ENCODE measurements around the gene SLC6A11. TPM values are rescaled to one million over a fixed set of nuclear protein-coding genes. Genes with fewer than 3 reads are reported as not detected.

The SLC6A11 gene
- polyA plus RNA-seq, 2 of the 4 experiments (the other 2 are of a cell fraction): 0.03 TPM

DNA sequence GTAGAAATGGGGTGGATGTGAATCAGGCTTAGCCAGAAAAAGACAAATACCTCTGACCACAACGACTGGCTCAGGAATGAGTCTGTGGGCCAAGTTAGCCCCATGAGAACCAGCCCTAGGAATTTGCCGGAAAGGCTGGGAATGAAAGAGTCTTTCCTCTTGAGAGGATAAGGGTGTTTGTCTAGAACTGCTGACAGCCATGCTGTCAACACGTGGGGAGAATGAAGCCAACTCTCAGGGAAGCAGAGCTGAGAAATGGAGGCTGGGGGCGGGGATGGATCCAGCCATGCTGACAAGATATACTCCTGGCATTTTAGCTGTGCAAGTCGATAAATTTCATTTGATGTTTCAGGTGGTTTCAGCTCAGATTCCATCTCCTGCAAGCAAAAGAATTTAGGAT lies 165.9 kb downstream of the SLC6A11 start:
- Histone ChIP-seq H3K4me2 (no peak overlapping the region), H3K4me1 (peaks cover 4% of the 10 kb centered on the region; the same call in 2 of the 3 replicates), H3K9me3 (peaks cover 4% of the 10 kb centered on the region; the same call in 1 of the 3 replicates), H3K27ac (no peak overlapping the region), H3K4me3 (no peak overlapping the region)
- WGBS (ENCODE audit: missing lambda C conversion rate): 16% methylated on average over 5 of the region's 5 CpGs
- TF ChIP-seq REST (IDR thresholded peaks at IDR 0.05): no peak
- TF ChIP-seq ZC3H11A (IDR thresholded peaks at IDR 0.05): no peak
- TF ChIP-seq KDM1A (IDR thresholded peaks at IDR 0.05; ENCODE audit: low read depth): no peak
- FAIRE-seq: no peak
- POLR2A ChIA-PET: no interaction called here
- DNase-seq (ENCODE audit: low read depth in 1 of 2, low spot score in 1 of 2): no peak
- ATAC-seq: no peak
- CTCF ChIA-PET: interaction anchor here (1.1 to 9.0 kb wide), 14 partner anchors 8 to 224 kb away, joined by 3 to 72 read pairs (median 12); partner anchors contain the start of gene SLC6A1

GRCh38 chr3:10982782-10983181 lies 166.8 kb downstream of the SLC6A11 start:
- Histone ChIP-seq H3K9me3 (peaks cover 4% of the 10 kb centered on the region; the same call in 1 of the 3 replicates), H3K4me1 (peaks cover 4% of the 10 kb centered on the region; the same call in 2 of the 3 replicates), H3K4me3 (no peak overlapping the region), H3K4me2 (peak overlapping the region; percentile 57), H3K27ac (no peak overlapping the region)
- TF ChIP-seq CEBPB (IDR thresholded peaks at IDR 0.05) (no peak), CBX8 (IDR thresholded peaks at IDR 0.05) (no peak), RAD21 (conservative IDR thresholded peaks at IDR 0.05 in 1 of 2, IDR thresholded peaks at IDR 0.05 in 1 of 2) (no peak), RCOR1 (IDR thresholded peaks at IDR 0.05; ENCODE audit: low read depth, low read length) (no peak), HEYL (CRISPR knock-in tag; IDR thresholded peaks at IDR 0.05) (no peak), HOXA7 (CRISPR knock-in tag; IDR thresholded peaks at IDR 0.05) (no peak), KDM1A (IDR thresholded peaks at IDR 0.05; ENCODE audit: low read depth) (no peak), USF2 (IDR thresholded peaks at IDR 0.05) (no peak), MAZ (IDR thresholded peaks at IDR 0.05; ENCODE audit: borderline replicate concordance, low read depth, low read length) (no peak), MYC (IDR thresholded peaks at IDR 0.05; ENCODE audit: borderline replicate concordance, low read length) (no peak), POLR2AphosphoS2 (conservative IDR thresholded peaks at IDR 0.05; ENCODE audit: low read length) (no peak), EP300 (IDR thresholded peaks at IDR 0.05) (no peak), CTCF (IDR thresholded peaks at IDR 0.05) (no peak), REST (IDR thresholded peaks at IDR 0.05) (no peak)
- TF ChIP-seq, protein P1, sequence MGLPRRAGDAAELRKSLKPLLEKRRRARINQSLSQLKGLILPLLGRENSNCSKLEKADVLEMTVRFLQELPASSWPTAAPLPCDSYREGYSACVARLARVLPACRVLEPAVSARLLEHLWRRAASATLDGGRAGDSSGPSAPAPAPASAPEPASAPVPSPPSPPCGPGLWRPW (IDR thresholded peaks at IDR 0.05): no peak
- TF ChIP-seq, protein P2, sequence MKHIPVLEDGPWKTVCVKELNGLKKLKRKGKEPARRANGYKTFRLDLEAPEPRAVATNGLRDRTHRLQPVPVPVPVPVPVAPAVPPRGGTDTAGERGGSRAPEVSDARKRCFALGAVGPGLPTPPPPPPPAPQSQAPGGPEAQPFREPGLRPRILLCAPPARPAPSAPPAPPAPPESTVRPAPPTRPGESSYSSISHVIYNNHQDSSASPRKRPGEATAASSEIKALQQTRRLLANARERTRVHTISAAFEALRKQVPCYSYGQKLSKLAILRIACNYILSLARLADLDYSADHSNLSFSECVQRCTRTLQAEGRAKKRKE (CRISPR knock-in tag; IDR thresholded peaks at IDR 0.05; ENCODE audit: low read depth): no peak
- ChIA-PET CTCF (interaction anchor here (0.7 to 9.0 kb wide), 29 partner anchors 9 to 348 kb away, joined by 3 to 72 read pairs (median 4); partner anchors contain the start of gene SLC6A1), POLR2A (no interaction called here)
- DNase-seq (ENCODE audit: low read depth in 1 of 2, low spot score in 1 of 2): no peak
- 8% methylated on average over 4 of the region's 4 CpGs for WGBS (ENCODE audit: missing lambda C conversion rate)
- FAIRE-seq: no peak
- ATAC-seq: no peak
